ENCODE results near the gene DENND1A. TPM values are rescaled to one million over a fixed set of nuclear protein-coding genes. Genes with fewer than 3 reads are reported as not detected.
"Not testable (repeated sequence)": the region's sequence is repeated elsewhere in the genome, so short reads cannot be mapped to it uniquely, and the experiment has no call there.

DENND1A gene
- total RNA-seq, 2 donors from 2014 or later: 17.8 to 36.6 TPM

DNA sequence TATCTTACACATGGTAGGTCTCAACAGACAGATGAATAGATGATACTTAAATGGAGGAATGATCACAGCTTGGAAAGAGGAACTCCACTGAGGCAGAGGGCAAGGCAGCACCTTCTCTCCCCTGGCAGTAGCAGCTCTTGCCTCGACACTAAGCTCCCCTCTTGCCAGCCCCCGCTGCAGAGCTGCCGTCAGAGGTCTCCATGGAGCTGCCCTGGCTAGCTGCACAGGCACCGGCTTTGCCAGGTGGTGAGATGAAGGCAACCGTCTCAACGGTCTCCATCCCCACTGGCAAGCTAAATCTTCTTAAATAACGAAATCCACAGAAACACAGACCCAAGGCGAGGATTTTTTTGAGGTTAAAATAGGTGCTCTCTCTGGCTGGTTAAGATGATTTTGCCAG is 492.7 kb downstream of the DENND1A start:
- Histone ChIP-seq H3K4me1 (ENCODE audit: control insufficient read depth in 1 of 2, low read depth in 2 of 2) (no peaks in the 10 kb centered on the region), H3K36me3 (peaks cover 3% of the 10 kb centered on the region), H3K27ac (no peak overlapping the region), H3K9me3 (no peaks in the 10 kb centered on the region), H3K4me3 (no peak overlapping the region), H3K27me3 (replicated peaks; ENCODE audit: insufficient read depth) (no peaks in the 10 kb centered on the region)
- TF ChIP-seq, protein P1, sequence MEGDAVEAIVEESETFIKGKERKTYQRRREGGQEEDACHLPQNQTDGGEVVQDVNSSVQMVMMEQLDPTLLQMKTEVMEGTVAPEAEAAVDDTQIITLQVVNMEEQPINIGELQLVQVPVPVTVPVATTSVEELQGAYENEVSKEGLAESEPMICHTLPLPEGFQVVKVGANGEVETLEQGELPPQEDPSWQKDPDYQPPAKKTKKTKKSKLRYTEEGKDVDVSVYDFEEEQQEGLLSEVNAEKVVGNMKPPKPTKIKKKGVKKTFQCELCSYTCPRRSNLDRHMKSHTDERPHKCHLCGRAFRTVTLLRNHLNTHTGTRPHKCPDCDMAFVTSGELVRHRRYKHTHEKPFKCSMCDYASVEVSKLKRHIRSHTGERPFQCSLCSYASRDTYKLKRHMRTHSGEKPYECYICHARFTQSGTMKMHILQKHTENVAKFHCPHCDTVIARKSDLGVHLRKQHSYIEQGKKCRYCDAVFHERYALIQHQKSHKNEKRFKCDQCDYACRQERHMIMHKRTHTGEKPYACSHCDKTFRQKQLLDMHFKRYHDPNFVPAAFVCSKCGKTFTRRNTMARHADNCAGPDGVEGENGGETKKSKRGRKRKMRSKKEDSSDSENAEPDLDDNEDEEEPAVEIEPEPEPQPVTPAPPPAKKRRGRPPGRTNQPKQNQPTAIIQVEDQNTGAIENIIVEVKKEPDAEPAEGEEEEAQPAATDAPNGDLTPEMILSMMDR (IDR thresholded peaks at IDR 0.05): no peak
- ATAC-seq (ENCODE audit: insufficient number of reproducible peaks, low FRiP score, low read depth) (no peak), DNase-seq (ENCODE audit: low spot score) (no peak)

DNA sequence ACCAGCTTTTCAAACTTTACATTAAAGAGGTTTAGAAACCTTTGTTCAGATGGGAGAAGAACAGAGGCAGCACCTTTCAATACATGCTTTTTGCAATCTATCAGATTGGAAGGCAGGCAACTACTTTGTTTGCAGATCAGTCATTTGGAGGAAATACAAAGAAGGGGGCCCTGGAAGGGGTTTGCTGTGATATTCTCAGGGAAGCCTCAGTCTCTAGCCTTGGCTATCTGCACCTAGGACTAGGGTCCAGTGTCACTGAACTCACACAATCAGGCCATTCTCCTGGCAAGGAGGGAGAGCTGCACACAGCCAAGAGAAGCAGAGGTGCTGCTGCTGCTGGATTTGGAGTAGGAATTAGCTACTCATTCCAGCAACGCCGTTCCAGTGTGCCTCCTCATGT is 494.5 kb downstream of the DENND1A start:
- no peaks in the 10 kb centered on the region for H3K9me3 ChIP-seq
- TF ChIP-seq, protein P1 (IDR thresholded peaks at IDR 0.05): no peak
- H3K36me3 ChIP-seq: peaks cover 3% of the 10 kb centered on the region

GRCh38 chr9:123434619-123435240 is 495.2 kb downstream of the DENND1A start:
- TF ChIP-seq, protein P1 (IDR thresholded peaks at IDR 0.05): no peak
- H3K36me3 ChIP-seq: peaks cover 3% of the 10 kb centered on the region
- no peak for DNase-seq (ENCODE audit: low spot score)
- ATAC-seq (ENCODE audit: insufficient number of reproducible peaks, low FRiP score, low read depth): no peak
- no peaks in the 10 kb centered on the region for H3K9me3 ChIP-seq
- no peaks in the 10 kb centered on the region for H3K4me1 ChIP-seq (ENCODE audit: control insufficient read depth in 1 of 2, low read depth in 2 of 2)
- H3K27me3 ChIP-seq (replicated peaks; ENCODE audit: insufficient read depth): no peaks in the 10 kb centered on the region
- no peak overlapping the region for H3K4me3 ChIP-seq
- H3K27ac ChIP-seq: no peak overlapping the region

More for the DNA sequence above, 494.5 kb downstream of the DENND1A start:
- Histone ChIP-seq H3K27ac (no peak overlapping the region), H3K4me1 (ENCODE audit: control insufficient read depth in 1 of 2, low read depth in 2 of 2) (no peaks in the 10 kb centered on the region), H3K27me3 (replicated peaks; ENCODE audit: insufficient read depth) (no peaks in the 10 kb centered on the region), H3K4me3 (no peak overlapping the region)
- no peak for ATAC-seq (ENCODE audit: insufficient number of reproducible peaks, low FRiP score, low read depth)
- no peak for DNase-seq (ENCODE audit: low spot score)

- no peak for ATAC-seq (ENCODE audit: insufficient number of reproducible peaks, low FRiP score, low read depth)
- Histone ChIP-seq H3K27me3 (replicated peaks; ENCODE audit: insufficient read depth) (no peaks in the 10 kb centered on the region), H3K9me3 (peaks cover 5% of the 10 kb centered on the region), H3K4me3 (no peak overlapping the region), H3K36me3 (peaks cover 3% of the 10 kb centered on the region), H3K4me1 (ENCODE audit: control insufficient read depth in 1 of 2, low read depth in 2 of 2) (no peaks in the 10 kb centered on the region), H3K27ac (no peak overlapping the region)
- TF ChIP-seq, protein P1 (IDR thresholded peaks at IDR 0.05): no peak
- DNase-seq (ENCODE audit: low spot score): no peak
Measured at GRCh38 chr9:123432331-123433236, 497.3 kb downstream of the DENND1A start.

- no peaks in the 10 kb centered on the region for H3K27me3 ChIP-seq (replicated peaks; ENCODE audit: insufficient read depth)
- ATAC-seq (ENCODE audit: insufficient number of reproducible peaks, low FRiP score, low read depth) (no peak), DNase-seq (ENCODE audit: low spot score) (no peak)
- H3K9me3 ChIP-seq: peaks cover 5% of the 10 kb centered on the region
- H3K4me3 ChIP-seq: no peak overlapping the region
- no peak overlapping the region for H3K27ac ChIP-seq
- H3K36me3 ChIP-seq: no peaks in the 10 kb centered on the region
- TF ChIP-seq, protein P1 (IDR thresholded peaks at IDR 0.05): no peak
- H3K4me1 ChIP-seq (ENCODE audit: control insufficient read depth in 1 of 2, low read depth in 2 of 2): no peaks in the 10 kb centered on the region
Measured at GRCh38 chr9:123431581-123431980, 498.3 kb downstream of the DENND1A start.

- not testable (repeated sequence) for H3K4me3 ChIP-seq; H3K27me3 ChIP-seq (replicated peaks; ENCODE audit: insufficient read depth); ATAC-seq (ENCODE audit: insufficient number of reproducible peaks, low FRiP score, low read depth); DNase-seq (ENCODE audit: low spot score); H3K36me3 ChIP-seq; H3K4me1 ChIP-seq (ENCODE audit: control insufficient read depth in 1 of 2, low read depth in 2 of 2); H3K9me3 ChIP-seq; H3K27ac ChIP-seq
Measured at GRCh38 chr9:123428450-123428849, 501.5 kb downstream of the DENND1A start.

Data from thoracic aorta (tissue), 2 donors.